Hepatocyte (in vitro differentiated cells): Measurements from ENCODE around the gene NHERF2. TPM values are rescaled to one million over a fixed set of nuclear protein-coding genes. Genes with fewer than 3 reads are reported as not detected.

Source experiments
- DNase-seq: peaks from one replicate; pipeline ENCODE4 v3.0.0-alpha.2; 2016; ENCODE audit warnings: low spot score
- H2AFZ ChIP-seq: fragments of 200-600 bp; sonication (generic); 2 replicates; pipeline ENCODE4 v1.6.0; 2016; ENCODE audit warnings: antibody characterized with exemption, mild to moderate bottlenecking
- H3K27ac ChIP-seq: fragments of 200-600 bp; sonication (generic); 2 replicates; pipeline ENCODE4 v1.5.1; 2016; ENCODE audit warnings: mild to moderate bottlenecking
- H3K27me3 ChIP-seq: fragments of 200-600 bp; sonication (generic); 2 replicates; pipeline ENCODE4 v1.6.1; 2016
- H3K36me3 ChIP-seq: fragments of 200-600 bp; sonication (generic); replicated peaks from 2 replicates; pipeline ENCODE4 v1.5.1; 2016; ENCODE audit warnings: low read depth; ENCODE audit not compliant: insufficient read depth
- H3K4me1 ChIP-seq: fragments of 200-600 bp; sonication (generic); 2 replicates; pipeline ENCODE4 v1.5.1; 2016; ENCODE audit warnings: mild to moderate bottlenecking, moderate library complexity; ENCODE audit not compliant: insufficient read depth
- H3K4me2 ChIP-seq: fragments of 200-600 bp; sonication (generic); 2 replicates; pipeline ENCODE4 v1.6.0; 2016
- H3K4me3 ChIP-seq: fragments of 200-600 bp; sonication (generic); 2 replicates; pipeline ENCODE4 v1.5.1; 2016; ENCODE audit warnings: mild to moderate bottlenecking
- H3K79me2 ChIP-seq: fragments of 200-600 bp; sonication (generic); 2 replicates; pipeline ENCODE4 v1.6.0; 2017; ENCODE audit warnings: mild to moderate bottlenecking
- H3K9me2 ChIP-seq: fragments of 200-600 bp; sonication (generic); replicated peaks from 2 replicates; pipeline ENCODE4 v1.6.0; 2017; ENCODE audit warnings: mild to moderate bottlenecking; ENCODE audit not compliant: insufficient read depth
- H3K9me3 ChIP-seq: fragments of 200-600 bp; sonication (generic); 2 replicates; pipeline ENCODE4 v1.5.1; 2016; ENCODE audit warnings: low read depth, mild to moderate bottlenecking
- H4K20me1 ChIP-seq: fragments of 200-600 bp; sonication (generic); 2 replicates; pipeline ENCODE4 v1.6.0; 2016; ENCODE audit warnings: mild to moderate bottlenecking; ENCODE audit not compliant: insufficient read depth, poor library complexity, severe bottlenecking
- EZH2 ChIP-seq: fragments of 200-600 bp; sonication (generic); IDR thresholded peaks from 2 replicates; pipeline ENCODE4 v1.6.1; 2016; ENCODE audit warnings: antibody characterized with exemption, mild to moderate bottlenecking, borderline replicate concordance
- EZH2phosphoT487 ChIP-seq: fragments of 200-600 bp; sonication (generic); IDR thresholded peaks from one replicate; pipeline ENCODE4 v1.6.1; 2018; ENCODE audit warnings: antibody characterized with exemption, mild to moderate bottlenecking, low read depth, moderate library complexity; ENCODE audit not compliant: unreplicated experiment, severe bottlenecking
- WGBS: methylation state at CpG from one replicate; pipeline ENCODE4 v1.1.6; 2016; ENCODE audit warnings: low lambda C conversion rate; ENCODE audit errors: missing lambda C conversion rate; 5-methylcytosine and 5-hydroxymethylcytosine counted together
- polyA plus RNA-seq: library from polyadenylated mRNA; unstranded; fragments of >200 nt; fragmentation: Nextera tagmentation; extraction: Ambion mirVana; gene quantifications from 2 replicates; pipeline ENCODE4 v1.2.1, GENCODE V29; 2016
- total RNA-seq: library from RNA; depleted of rRNA; stranded (reverse); fragments of >200 nt; gene quantifications from 2 replicates; pipeline ENCODE4 v1.2.3, GENCODE V29; 2014
- TF ChIP-seq, protein P1 (sequence below): fragments of 200-600 bp; sonication (generic); IDR thresholded peaks from 2 replicates; pipeline ENCODE4 v1.5.1; 2016; ENCODE audit warnings: antibody characterized with exemption, mild to moderate bottlenecking; ENCODE audit not compliant: poor library complexity

NHERF2 gene
- total and polyA plus RNA-seq, 2 experiments from 2014 or later: 29.6 to 43.8 TPM

DNA sequence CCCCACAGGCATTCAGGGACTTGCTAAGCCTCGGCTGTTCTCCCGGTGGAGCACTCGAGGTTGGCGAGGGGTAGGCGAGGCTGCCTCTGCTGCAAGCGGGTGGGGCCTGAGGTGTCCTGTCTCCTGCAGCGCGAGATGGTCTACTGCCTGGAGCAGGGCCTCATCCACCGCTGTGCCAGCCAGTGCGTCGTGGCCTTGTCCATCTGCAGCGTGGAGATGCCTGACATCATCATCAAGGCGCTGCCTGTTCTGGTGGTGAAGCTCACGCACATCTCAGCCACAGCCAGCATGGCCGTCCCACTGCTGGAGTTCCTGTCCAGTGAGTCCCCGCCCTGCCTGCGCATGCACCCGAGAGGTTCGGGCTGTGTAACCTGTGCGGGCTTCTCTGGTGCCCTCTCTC, 47.4 kb downstream of the NHERF2 start:
- Histone ChIP-seq H2AFZ (no peak overlapping the region), H3K9me2 (no peaks in the 10 kb centered on the region), H3K4me2 (no peak overlapping the region), H3K27ac (no peak overlapping the region), H3K9me3 (no peaks in the 10 kb centered on the region), H3K4me3 (no peak overlapping the region), H3K79me2 (no peaks in the 10 kb centered on the region), H4K20me1 (no peaks in the 10 kb centered on the region), H3K4me1 (no peaks in the 10 kb centered on the region), H3K27me3 (no peaks in the 10 kb centered on the region), H3K36me3 (no peaks in the 10 kb centered on the region)
- WGBS: 97% methylated on average over 20 of the region's 20 CpGs
- TF ChIP-seq EZH2: no peak
- TF ChIP-seq EZH2phosphoT487: no peak
- TF ChIP-seq, protein P1, sequence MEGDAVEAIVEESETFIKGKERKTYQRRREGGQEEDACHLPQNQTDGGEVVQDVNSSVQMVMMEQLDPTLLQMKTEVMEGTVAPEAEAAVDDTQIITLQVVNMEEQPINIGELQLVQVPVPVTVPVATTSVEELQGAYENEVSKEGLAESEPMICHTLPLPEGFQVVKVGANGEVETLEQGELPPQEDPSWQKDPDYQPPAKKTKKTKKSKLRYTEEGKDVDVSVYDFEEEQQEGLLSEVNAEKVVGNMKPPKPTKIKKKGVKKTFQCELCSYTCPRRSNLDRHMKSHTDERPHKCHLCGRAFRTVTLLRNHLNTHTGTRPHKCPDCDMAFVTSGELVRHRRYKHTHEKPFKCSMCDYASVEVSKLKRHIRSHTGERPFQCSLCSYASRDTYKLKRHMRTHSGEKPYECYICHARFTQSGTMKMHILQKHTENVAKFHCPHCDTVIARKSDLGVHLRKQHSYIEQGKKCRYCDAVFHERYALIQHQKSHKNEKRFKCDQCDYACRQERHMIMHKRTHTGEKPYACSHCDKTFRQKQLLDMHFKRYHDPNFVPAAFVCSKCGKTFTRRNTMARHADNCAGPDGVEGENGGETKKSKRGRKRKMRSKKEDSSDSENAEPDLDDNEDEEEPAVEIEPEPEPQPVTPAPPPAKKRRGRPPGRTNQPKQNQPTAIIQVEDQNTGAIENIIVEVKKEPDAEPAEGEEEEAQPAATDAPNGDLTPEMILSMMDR: no peak
- DNase-seq: no peak

DNA sequence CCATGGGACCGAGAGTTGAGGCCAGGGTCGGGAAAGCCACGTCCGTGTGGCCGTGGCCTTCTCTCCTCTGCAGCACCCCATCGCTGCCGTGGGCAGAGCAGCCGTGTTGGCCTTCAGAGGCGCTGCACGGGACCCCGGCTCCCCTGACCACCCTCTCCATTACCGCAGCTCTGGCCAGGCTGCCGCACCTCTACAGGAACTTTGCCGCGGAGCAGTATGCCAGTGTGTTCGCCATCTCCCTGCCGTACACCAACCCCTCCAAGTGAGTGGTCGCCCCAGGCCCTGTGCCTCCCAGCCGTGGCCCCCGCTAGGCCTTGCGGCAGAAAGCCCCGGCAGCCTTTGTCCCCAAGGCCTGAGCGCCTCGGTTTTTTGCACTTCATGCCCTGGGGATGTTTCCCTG, 48.9 kb downstream of the NHERF2 start:
- Histone ChIP-seq H3K27me3 (no peaks in the 10 kb centered on the region), H4K20me1 (no peaks in the 10 kb centered on the region), H3K79me2 (no peaks in the 10 kb centered on the region), H3K9me2 (no peaks in the 10 kb centered on the region), H3K9me3 (no peaks in the 10 kb centered on the region), H2AFZ (no peak overlapping the region), H3K4me3 (no peak overlapping the region), H3K4me2 (no peak overlapping the region), H3K27ac (no peak overlapping the region), H3K4me1 (no peaks in the 10 kb centered on the region), H3K36me3 (no peaks in the 10 kb centered on the region)
- no peak for DNase-seq
- TF ChIP-seq EZH2phosphoT487 (no peak), EZH2 (no peak)
- TF ChIP-seq, protein P1: no peak
- WGBS: 96% methylated on average over 24 of the region's 24 CpGs

DNA sequence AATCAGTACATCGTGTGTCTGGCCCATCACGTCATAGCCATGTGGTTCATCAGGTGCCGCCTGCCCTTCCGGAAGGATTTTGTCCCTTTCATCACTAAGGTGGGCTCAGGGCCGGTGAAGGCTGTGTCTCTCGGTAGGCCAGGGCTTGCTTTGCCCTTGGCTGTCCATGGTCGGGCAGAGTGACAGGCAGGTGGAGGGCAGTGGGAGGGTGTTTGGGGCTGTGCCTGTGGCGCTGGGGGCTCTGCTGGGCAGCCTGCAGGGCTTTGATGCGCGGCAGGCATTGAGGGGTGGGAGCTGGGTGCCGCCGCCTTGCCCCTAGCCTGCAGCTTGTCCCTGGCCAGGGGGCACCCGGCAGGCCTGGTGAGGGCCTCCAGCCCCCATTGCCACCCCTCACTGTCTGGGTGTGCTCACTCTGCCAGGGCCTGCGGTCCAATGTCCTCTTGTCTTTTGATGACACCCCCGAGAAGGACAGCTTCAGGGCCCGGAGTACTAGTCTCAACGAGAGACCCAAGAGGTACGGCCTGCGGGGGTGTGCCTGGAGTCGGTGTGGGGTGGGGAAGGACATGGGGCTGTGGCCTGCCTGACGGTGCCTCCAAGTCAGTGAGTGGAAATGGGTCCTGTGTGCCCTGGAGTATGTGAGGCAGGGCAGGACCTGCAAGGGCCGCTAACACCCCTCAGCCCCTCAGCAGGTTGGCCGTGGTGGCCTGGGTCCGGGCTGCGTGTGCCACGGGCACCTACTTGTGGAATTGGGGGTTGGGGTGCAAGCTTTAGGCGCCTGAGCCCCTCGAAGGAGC, 49.6 kb downstream of the NHERF2 start:
- Histone ChIP-seq H3K4me3 (no peak overlapping the region), H3K36me3 (no peaks in the 10 kb centered on the region), H3K27ac (no peak overlapping the region), H3K27me3 (no peaks in the 10 kb centered on the region), H3K4me2 (no peak overlapping the region), H3K9me2 (no peaks in the 10 kb centered on the region), H3K4me1 (no peaks in the 10 kb centered on the region), H2AFZ (no peak overlapping the region), H4K20me1 (no peaks in the 10 kb centered on the region), H3K79me2 (no peaks in the 10 kb centered on the region), H3K9me3 (no peaks in the 10 kb centered on the region)
- WGBS: 94% methylated on average over 26 of the region's 28 CpGs
- no peak for DNase-seq
- TF ChIP-seq EZH2 (no peak), EZH2phosphoT487 (no peak)
- TF ChIP-seq, protein P1: no peak
